Astrocyte (in vitro differentiated cells and primary cell): Measurements from ENCODE around the gene KCNN3. TPM values are rescaled to one million over a fixed set of nuclear protein-coding genes. Genes with fewer than 3 reads are reported as not detected.

Experiments
- DNase-seq: peaks from one replicate; pipeline ENCODE4 v3.0.0-alpha.2; 2010; ENCODE audit warnings: low read depth
- FAIRE-seq: peaks from 2 replicates; lab custom pipeline; 2011; peaks lifted over from hg19 to GRCh38; lab: Jason Lieb, UNC
- H2AFZ ChIP-seq: 2 replicates; pipeline ENCODE4 v1.6.0; 2012; ENCODE audit warnings: low read depth, low read length, inconsistent platforms
- H3K27ac ChIP-seq: 2 replicates; pipeline ENCODE4 v1.5.1; 2011; ENCODE audit warnings: low read depth, low read length, inconsistent platforms
- H3K27me3 ChIP-seq: 2 replicates; pipeline ENCODE4 v1.6.0; 2011; ENCODE audit warnings: low read length, inconsistent platforms; ENCODE audit not compliant: insufficient read depth
- H3K36me3 ChIP-seq: 2 replicates; pipeline ENCODE4 v1.5.1; 2011; ENCODE audit warnings: low read length, inconsistent platforms; ENCODE audit not compliant: insufficient read depth
- H3K4me1 ChIP-seq: 2 replicates; pipeline ENCODE4 v1.5.1; 2011; ENCODE audit warnings: low read length, inconsistent platforms; ENCODE audit not compliant: insufficient read depth
- H3K4me2 ChIP-seq: 2 replicates; pipeline ENCODE4 v1.6.0; 2012; ENCODE audit warnings: low read length, inconsistent platforms
- H3K4me3 ChIP-seq: 2 replicates; pipeline ENCODE4 v1.5.1; 2011; ENCODE audit warnings: low read depth, mild to moderate bottlenecking, low read length, inconsistent platforms; ENCODE audit not compliant: insufficient read depth
- H3K79me2 ChIP-seq: 2 replicates; pipeline ENCODE4 v1.6.0; 2012; ENCODE audit warnings: mild to moderate bottlenecking, low read length, inconsistent platforms; ENCODE audit not compliant: insufficient read depth
- H3K9ac ChIP-seq: 2 replicates; pipeline ENCODE4 v1.6.0; 2012; ENCODE audit warnings: mild to moderate bottlenecking, low read length, inconsistent platforms
- H3K9me3 ChIP-seq: 2 replicates; pipeline ENCODE4 v1.5.1; 2012; ENCODE audit warnings: low read depth, mild to moderate bottlenecking, low read length, inconsistent platforms; ENCODE audit not compliant: insufficient read depth
- H4K20me1 ChIP-seq: 2 replicates; pipeline ENCODE4 v1.6.0; 2012; ENCODE audit warnings: low read length, inconsistent platforms; ENCODE audit not compliant: insufficient read depth
- H3K27ac Mint-ChIP-seq: one replicate; pipeline ENCODE4 v1.8.0; 2021; ENCODE audit warnings: mild to moderate bottlenecking, mixed read lengths; ENCODE audit not compliant: unreplicated experiment
- H3K27me3 Mint-ChIP-seq: one replicate; pipeline ENCODE4 v1.8.0; 2021; ENCODE audit warnings: low read depth, mixed read lengths; ENCODE audit not compliant: unreplicated experiment
- H3K36me3 Mint-ChIP-seq: one replicate; pipeline ENCODE4 v1.8.0; 2021; ENCODE audit warnings: low read depth, mixed read lengths; ENCODE audit not compliant: unreplicated experiment
- H3K4me1 Mint-ChIP-seq: one replicate; pipeline ENCODE4 v1.8.0; 2021; ENCODE audit warnings: low read depth, mixed read lengths; ENCODE audit not compliant: unreplicated experiment
- H3K4me3 Mint-ChIP-seq: one replicate; pipeline ENCODE4 v1.8.0; 2021; ENCODE audit warnings: mild to moderate bottlenecking, moderate library complexity, mixed read lengths; ENCODE audit not compliant: unreplicated experiment
- H3K9me3 Mint-ChIP-seq: one replicate; pipeline ENCODE4 v1.8.0; 2021; ENCODE audit warnings: mild to moderate bottlenecking, mixed read lengths; ENCODE audit not compliant: unreplicated experiment
- EZH2 ChIP-seq: IDR thresholded peaks from 2 replicates; pipeline ENCODE4 v1.6.1; 2012; ENCODE audit warnings: mild to moderate bottlenecking, low read length, inconsistent platforms; ENCODE audit not compliant: insufficient read depth
- total RNA-seq: library from RNA; stranded (reverse); gene quantifications from 2 replicates; pipeline ENCODE4 v1.2.1, GENCODE V29; 2021
- TF ChIP-seq, protein P1 (sequence below): IDR thresholded peaks from 2 replicates; pipeline ENCODE4 v1.5.1; 2011; ENCODE audit warnings: low read depth, mild to moderate bottlenecking, inconsistent platforms, low read length, moderate library complexity; ENCODE audit not compliant: insufficient read depth

KCNN3 gene
- total RNA-seq, 1 donor from 2014 or later = 0.66 TPM

GRCh38 chr1:154855186-154855851 is 14.8 kb downstream of the KCNN3 start:
- Histone ChIP-seq H3K4me1 (peaks cover 8% of the 10 kb centered on the region), H3K4me3 (no peak overlapping the region), H2AFZ (no peak overlapping the region), H3K36me3 (no peaks in the 10 kb centered on the region), H4K20me1 (no peaks in the 10 kb centered on the region), H3K79me2 (no peaks in the 10 kb centered on the region), H3K27ac (no peak overlapping the region), H3K27me3 (no peaks in the 10 kb centered on the region), H3K4me2 (no peak overlapping the region), H3K9me3 (no peaks in the 10 kb centered on the region), H3K9ac (no peak overlapping the region)
- FAIRE-seq (no peak), DNase-seq (no peak)
- H3K4me3 Mint-ChIP-seq = no peak overlapping the region
- H3K36me3 Mint-ChIP-seq = peaks cover 2% of the 10 kb centered on the region
- no peak for TF ChIP-seq EZH2
- TF ChIP-seq, protein P1, sequence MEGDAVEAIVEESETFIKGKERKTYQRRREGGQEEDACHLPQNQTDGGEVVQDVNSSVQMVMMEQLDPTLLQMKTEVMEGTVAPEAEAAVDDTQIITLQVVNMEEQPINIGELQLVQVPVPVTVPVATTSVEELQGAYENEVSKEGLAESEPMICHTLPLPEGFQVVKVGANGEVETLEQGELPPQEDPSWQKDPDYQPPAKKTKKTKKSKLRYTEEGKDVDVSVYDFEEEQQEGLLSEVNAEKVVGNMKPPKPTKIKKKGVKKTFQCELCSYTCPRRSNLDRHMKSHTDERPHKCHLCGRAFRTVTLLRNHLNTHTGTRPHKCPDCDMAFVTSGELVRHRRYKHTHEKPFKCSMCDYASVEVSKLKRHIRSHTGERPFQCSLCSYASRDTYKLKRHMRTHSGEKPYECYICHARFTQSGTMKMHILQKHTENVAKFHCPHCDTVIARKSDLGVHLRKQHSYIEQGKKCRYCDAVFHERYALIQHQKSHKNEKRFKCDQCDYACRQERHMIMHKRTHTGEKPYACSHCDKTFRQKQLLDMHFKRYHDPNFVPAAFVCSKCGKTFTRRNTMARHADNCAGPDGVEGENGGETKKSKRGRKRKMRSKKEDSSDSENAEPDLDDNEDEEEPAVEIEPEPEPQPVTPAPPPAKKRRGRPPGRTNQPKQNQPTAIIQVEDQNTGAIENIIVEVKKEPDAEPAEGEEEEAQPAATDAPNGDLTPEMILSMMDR = no peak
- H3K4me1 Mint-ChIP-seq = peaks cover 9% of the 10 kb centered on the region
- no peak overlapping the region for H3K27ac Mint-ChIP-seq
- no peaks in the 10 kb centered on the region for H3K9me3 Mint-ChIP-seq
- peaks cover 14% of the 10 kb centered on the region for H3K27me3 Mint-ChIP-seq

- peaks cover 8% of the 10 kb centered on the region for H3K27me3 ChIP-seq
- H3K4me1 Mint-ChIP-seq = peaks cover 10% of the 10 kb centered on the region
Observed at GRCh38 chr1:154852845-154853244, 17.2 kb downstream of the KCNN3 start.

More at GRCh38 chr1:154852845-154853244, 17.2 kb downstream of the KCNN3 start:
- Mint-ChIP-seq H3K27me3 (peaks cover 24% of the 10 kb centered on the region), H3K4me3 (no peak overlapping the region), H3K9me3 (no peaks in the 10 kb centered on the region), H3K36me3 (peaks cover 6% of the 10 kb centered on the region), H3K27ac (no peak overlapping the region)
- Histone ChIP-seq H2AFZ (no peak overlapping the region), H4K20me1 (no peaks in the 10 kb centered on the region), H3K4me3 (no peak overlapping the region), H3K9me3 (no peaks in the 10 kb centered on the region), H3K4me1 (peaks cover 7% of the 10 kb centered on the region), H3K4me2 (no peak overlapping the region), H3K79me2 (no peaks in the 10 kb centered on the region), H3K9ac (no peak overlapping the region), H3K27ac (no peak overlapping the region), H3K36me3 (no peaks in the 10 kb centered on the region)
- FAIRE-seq (no peak), DNase-seq (no peak)
- TF ChIP-seq, protein P1 = no peak
- TF ChIP-seq EZH2 = no peak
